Fibroblast of lung (primary cell): ENCODE data around the gene NKAIN2. TPM values are rescaled to one million over a fixed set of nuclear protein-coding genes. Genes with fewer than 3 reads are reported as not detected.
"Not testable (repeated sequence)": the region's sequence is repeated elsewhere in the genome, so short reads cannot be mapped to it uniquely, and the experiment has no call there.

Experiments used
- DNase-seq, 2 donors: peaks; one replicate each; pipeline versions ENCODE4 v3.0.0 to v3.0.0-alpha.2; 2010; ENCODE audit warnings: low read depth in 2 of 2
- H2AFZ ChIP-seq: 2 replicates; pipeline ENCODE4 v1.5.1; 2012; ENCODE audit warnings: low read length, control low read depth, inconsistent platforms
- H3K27ac ChIP-seq: 2 replicates; pipeline ENCODE4 v1.5.1; 2011; ENCODE audit warnings: low read length, control low read depth; ENCODE audit not compliant: insufficient read depth
- H3K27me3 ChIP-seq: 2 replicates; pipeline ENCODE4 v1.5.1; 2011; ENCODE audit warnings: mild to moderate bottlenecking, low read length; ENCODE audit not compliant: control insufficient read depth, insufficient read depth
- H3K36me3 ChIP-seq: 2 replicates; pipeline ENCODE4 v1.5.1; 2011; ENCODE audit warnings: low read length; ENCODE audit not compliant: control insufficient read depth, insufficient read depth
- H3K4me1 ChIP-seq: 2 replicates; pipeline ENCODE4 v1.5.1; 2011; ENCODE audit warnings: low read length; ENCODE audit not compliant: control insufficient read depth, insufficient read depth; ENCODE audit errors: extremely low read depth
- H3K4me2 ChIP-seq: 2 replicates; pipeline ENCODE4 v1.5.1; 2011; ENCODE audit warnings: low read length, control low read depth; ENCODE audit not compliant: insufficient read depth; ENCODE audit errors: extremely low read depth
- H3K4me3 ChIP-seq, 4 experiments: fragments of 200-600 bp in 1 of 4; sonication (generic) in 1 of 4; replicated peaks in 1 of 4; 2 replicates each; pipeline ENCODE4 v1.5.1; 2011 to 2016; ENCODE audit warnings: low read length in 4 of 4, low read depth in 3 of 4, mild to moderate bottlenecking in 3 of 4, control low read depth in 2 of 4, inconsistent platforms in 1 of 4, mixed read lengths in 1 of 4; ENCODE audit not compliant: insufficient read depth in 1 of 4; ENCODE audit errors: control extremely low read depth in 1 of 4
- H3K79me2 ChIP-seq: 2 replicates; pipeline ENCODE4 v1.5.1; 2012; ENCODE audit warnings: mild to moderate bottlenecking, low read length, inconsistent platforms; ENCODE audit not compliant: control insufficient read depth, insufficient read depth
- H3K9ac ChIP-seq: 2 replicates; pipeline ENCODE4 v1.5.1; 2011; ENCODE audit warnings: mild to moderate bottlenecking, low read length, control low read depth; ENCODE audit not compliant: insufficient read depth
- H3K9me3 ChIP-seq: 2 replicates; pipeline ENCODE4 v1.5.1; 2012; ENCODE audit warnings: low read depth, low read length; ENCODE audit not compliant: control insufficient read depth, insufficient read depth
- H4K20me1 ChIP-seq: 2 replicates; pipeline ENCODE4 v1.5.1; 2011; ENCODE audit warnings: low read length; ENCODE audit not compliant: control insufficient read depth, insufficient read depth; ENCODE audit errors: extremely low read depth
- CTCF ChIP-seq, 2 donors: IDR thresholded peaks in 1 of 2; conservative IDR thresholded peaks in 1 of 2; 1 replicate in 1 of 2; 2 replicates in 1 of 2; pipeline ENCODE4 v1.5.1; 2011 to 2012; ENCODE audit warnings: low read length in 2 of 2, control low read depth in 1 of 2, inconsistent platforms in 1 of 2, low read depth in 1 of 2, mild to moderate bottlenecking in 1 of 2
- EZH2 ChIP-seq: IDR thresholded peaks from 2 replicates; pipeline ENCODE4 v1.5.1; 2012; ENCODE audit warnings: low read length, control low read depth, mild to moderate bottlenecking; ENCODE audit errors: missing control alignments
- polyA plus RNA-seq, 2 donors: library from polyadenylated mRNA; depleted of rRNA in 1 of 2; stranded (reverse) in 1 of 2; unstranded in 1 of 2; fragments of >200 nt; gene quantifications; 2 replicates each; pipeline ENCODE4 v1.2.1, GENCODE V29; 2011 to 2012; ENCODE audit warnings: missing spikeins in 1 of 2
- total RNA-seq: library from RNA; depleted of rRNA; stranded (reverse); fragments of >200 nt; gene quantifications from 2 replicates; pipeline ENCODE4 v1.2.1, GENCODE V29; 2014

The NKAIN2 gene
- total and polyA plus RNA-seq, 2 donors (not counting 1 experiment from before 2014, with no cell fraction given) = not detected

GRCh38 chr6:124294574-124295200 is 491.0 kb downstream of the NKAIN2 start:
- Histone ChIP-seq H3K27ac (no peak overlapping the region), H3K4me1 (no peaks in the 10 kb centered on the region), H3K4me2 (no peak overlapping the region), H3K79me2 (no peaks in the 10 kb centered on the region), H3K9me3 (no peaks in the 10 kb centered on the region), H3K36me3 (no peaks in the 10 kb centered on the region), H2AFZ (no peak overlapping the region), H4K20me1 (no peaks in the 10 kb centered on the region), H3K4me3 (no peak overlapping the region), H3K9ac (no peak overlapping the region), H3K27me3 (no peaks in the 10 kb centered on the region)
- no peak for TF ChIP-seq EZH2
- no peak for TF ChIP-seq CTCF (conservative IDR thresholded peaks at IDR 0.05 in 1 of 2, IDR thresholded peaks at IDR 0.05 in 1 of 2; ENCODE audit: low read depth in 1 of 2, low read length in 2 of 2)
- DNase-seq = peak in 1 of 2 donors; percentile 40

- no peak overlapping the region for H3K9ac ChIP-seq
- no peak overlapping the region for H3K4me2 ChIP-seq
- no peaks in the 10 kb centered on the region for H4K20me1 ChIP-seq
- H3K4me1 ChIP-seq = no peaks in the 10 kb centered on the region
- H3K79me2 ChIP-seq = no peaks in the 10 kb centered on the region
- H3K27ac ChIP-seq = no peak overlapping the region
- H3K4me3 ChIP-seq = no peak overlapping the region
- no peaks in the 10 kb centered on the region for H3K36me3 ChIP-seq
- no peak for DNase-seq
- H3K27me3 ChIP-seq = no peaks in the 10 kb centered on the region
- TF ChIP-seq CTCF (conservative IDR thresholded peaks at IDR 0.05 in 1 of 2, IDR thresholded peaks at IDR 0.05 in 1 of 2; ENCODE audit: low read depth in 1 of 2, low read length in 2 of 2) = no peak
- no peak for TF ChIP-seq EZH2
- H3K9me3 ChIP-seq = no peaks in the 10 kb centered on the region
- H2AFZ ChIP-seq = no peak overlapping the region
These were observed 493.8 kb downstream of the NKAIN2 start for GRCh38 chr6:124297507-124297906.

DNA sequence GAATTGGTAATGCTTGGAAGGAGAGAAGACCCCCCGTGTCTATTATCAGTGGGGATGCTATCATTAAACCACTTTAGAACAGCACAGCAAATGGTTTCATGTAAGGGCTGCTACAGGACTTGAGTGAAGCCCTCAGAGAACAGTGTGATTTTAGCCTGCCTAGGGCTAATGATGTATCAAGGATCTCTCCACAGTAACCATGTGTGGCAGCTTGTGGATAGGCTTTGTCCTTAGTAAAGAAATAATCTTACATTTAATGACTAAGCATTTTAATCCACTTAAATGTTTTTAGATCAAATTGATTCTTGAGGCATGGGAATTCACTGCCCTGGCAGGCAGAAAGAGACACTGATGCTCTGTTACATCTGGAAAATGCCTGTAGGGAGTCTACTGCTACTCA is 495.1 kb downstream of the NKAIN2 start:
- no peak overlapping the region for H3K9ac ChIP-seq
- no peak overlapping the region for H3K4me3 ChIP-seq
- H3K27me3 ChIP-seq = no peaks in the 10 kb centered on the region
- H3K9me3 ChIP-seq = no peaks in the 10 kb centered on the region
- H3K4me1 ChIP-seq = no peaks in the 10 kb centered on the region
- no peak overlapping the region for H2AFZ ChIP-seq
- H4K20me1 ChIP-seq = no peaks in the 10 kb centered on the region
- TF ChIP-seq EZH2 = no peak
- TF ChIP-seq CTCF (conservative IDR thresholded peaks at IDR 0.05 in 1 of 2, IDR thresholded peaks at IDR 0.05 in 1 of 2; ENCODE audit: low read depth in 1 of 2, low read length in 2 of 2) = no peak
- no peak overlapping the region for H3K4me2 ChIP-seq
- H3K79me2 ChIP-seq = no peaks in the 10 kb centered on the region
- DNase-seq = no peak
- no peaks in the 10 kb centered on the region for H3K36me3 ChIP-seq
- H3K27ac ChIP-seq = no peak overlapping the region

- H3K27me3 ChIP-seq, H3K27ac ChIP-seq, H3K9me3 ChIP-seq, H3K4me3 ChIP-seq, H3K36me3 ChIP-seq, H2AFZ ChIP-seq, H3K9ac ChIP-seq, H4K20me1 ChIP-seq, H3K4me1 ChIP-seq, H3K4me2 ChIP-seq, DNase-seq, H3K79me2 ChIP-seq: not testable (repeated sequence)
These were observed 497.2 kb downstream of the NKAIN2 start for GRCh38 chr6:124300907-124301306.
